GM12873 (cell line): ENCODE data around the gene THRB.

Experiments used
- CTCF ChIP-seq: IDR thresholded peaks from 2 replicates; pipeline ENCODE4 v1.5.1; 2012; ENCODE audit warnings: low read depth, mild to moderate bottlenecking, moderate library complexity, low read length, control low read depth; ENCODE audit not compliant: insufficient read depth; ENCODE audit errors: missing control alignments

Gene THRB

DNA sequence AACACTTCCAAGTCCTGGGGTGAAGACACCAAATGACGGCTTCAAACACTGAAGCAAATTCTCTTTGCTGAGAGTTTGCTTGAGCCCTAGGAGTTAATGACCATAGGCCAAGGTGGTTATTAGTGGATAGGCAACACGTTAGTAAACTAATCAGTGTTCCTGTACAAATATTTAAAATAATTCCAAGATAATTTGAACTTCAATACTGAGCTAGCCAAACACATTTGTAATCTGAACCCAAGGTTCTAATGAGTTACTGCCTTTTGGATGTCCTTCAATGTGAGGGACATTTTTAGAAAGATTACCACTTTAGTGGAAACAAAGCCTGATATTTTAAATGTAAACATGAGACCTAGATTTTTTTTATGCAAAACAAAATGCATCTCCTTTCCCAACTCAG lies 94.6 kb downstream of the THRB start:
- TF ChIP-seq CTCF: no peak

DNA sequence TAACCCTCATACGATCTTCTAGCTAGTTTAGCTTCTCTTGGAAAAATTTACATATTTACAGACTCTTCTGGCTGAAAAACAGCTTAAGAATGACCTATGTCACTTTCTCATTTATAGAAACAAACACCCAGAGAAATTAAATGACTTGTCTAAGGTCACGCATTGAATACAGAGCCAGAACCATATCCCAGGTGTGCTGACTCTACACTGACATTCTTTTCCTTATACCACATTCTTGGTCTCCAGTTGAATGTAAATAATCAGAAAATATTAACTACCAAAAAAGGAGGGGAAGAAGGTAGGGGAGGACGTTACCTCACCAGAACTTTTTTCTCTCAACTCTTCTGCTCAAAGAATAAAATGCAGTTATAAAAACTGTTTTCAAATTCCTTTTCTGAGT lies 95.0 kb downstream of the THRB start:
- no peak for TF ChIP-seq CTCF

DNA sequence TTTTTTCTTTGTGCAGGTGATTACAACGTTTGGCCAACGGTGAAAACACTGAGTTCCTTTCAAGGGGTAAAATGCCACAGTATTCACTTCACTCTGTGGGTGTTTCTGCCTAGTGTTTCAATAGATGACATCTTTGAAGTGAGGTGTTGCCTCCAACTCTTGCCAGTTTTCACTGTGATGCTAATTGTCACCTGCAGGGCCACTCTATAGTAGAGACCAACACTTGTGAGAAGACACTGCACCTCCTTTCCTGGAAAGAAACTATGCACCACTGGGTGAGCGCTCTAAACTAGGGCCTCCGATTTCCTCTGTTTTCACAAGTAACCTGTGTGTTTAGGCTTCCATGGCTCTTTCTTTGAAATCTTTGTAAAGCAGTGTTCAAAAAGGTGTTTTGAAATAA lies 98.3 kb downstream of the THRB start:
- no peak for TF ChIP-seq CTCF

DNA sequence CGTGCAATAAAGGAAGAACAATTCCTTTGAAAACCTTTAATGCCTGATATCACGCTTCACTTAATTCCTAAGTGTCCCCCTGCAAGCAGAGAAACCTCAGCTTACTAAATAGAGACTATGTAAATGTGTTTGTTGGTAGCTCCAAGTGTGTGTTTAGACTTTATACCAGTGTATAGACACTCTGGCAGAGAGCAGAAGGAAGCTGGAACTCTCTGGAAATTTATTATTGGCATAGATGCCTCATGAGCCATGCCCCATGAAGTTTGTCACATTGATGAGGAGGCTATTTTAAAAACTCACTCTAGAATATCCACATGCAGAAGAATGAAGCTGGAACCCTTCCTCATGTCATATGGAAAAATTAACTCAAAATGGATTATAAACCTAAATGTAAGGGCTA lies 99.9 kb downstream of the THRB start:
- no peak for TF ChIP-seq CTCF

- TF ChIP-seq CTCF: no peak
Observed at GRCh38 chr3:24393316-24393715, 101.3 kb downstream of the THRB start.

DNA sequence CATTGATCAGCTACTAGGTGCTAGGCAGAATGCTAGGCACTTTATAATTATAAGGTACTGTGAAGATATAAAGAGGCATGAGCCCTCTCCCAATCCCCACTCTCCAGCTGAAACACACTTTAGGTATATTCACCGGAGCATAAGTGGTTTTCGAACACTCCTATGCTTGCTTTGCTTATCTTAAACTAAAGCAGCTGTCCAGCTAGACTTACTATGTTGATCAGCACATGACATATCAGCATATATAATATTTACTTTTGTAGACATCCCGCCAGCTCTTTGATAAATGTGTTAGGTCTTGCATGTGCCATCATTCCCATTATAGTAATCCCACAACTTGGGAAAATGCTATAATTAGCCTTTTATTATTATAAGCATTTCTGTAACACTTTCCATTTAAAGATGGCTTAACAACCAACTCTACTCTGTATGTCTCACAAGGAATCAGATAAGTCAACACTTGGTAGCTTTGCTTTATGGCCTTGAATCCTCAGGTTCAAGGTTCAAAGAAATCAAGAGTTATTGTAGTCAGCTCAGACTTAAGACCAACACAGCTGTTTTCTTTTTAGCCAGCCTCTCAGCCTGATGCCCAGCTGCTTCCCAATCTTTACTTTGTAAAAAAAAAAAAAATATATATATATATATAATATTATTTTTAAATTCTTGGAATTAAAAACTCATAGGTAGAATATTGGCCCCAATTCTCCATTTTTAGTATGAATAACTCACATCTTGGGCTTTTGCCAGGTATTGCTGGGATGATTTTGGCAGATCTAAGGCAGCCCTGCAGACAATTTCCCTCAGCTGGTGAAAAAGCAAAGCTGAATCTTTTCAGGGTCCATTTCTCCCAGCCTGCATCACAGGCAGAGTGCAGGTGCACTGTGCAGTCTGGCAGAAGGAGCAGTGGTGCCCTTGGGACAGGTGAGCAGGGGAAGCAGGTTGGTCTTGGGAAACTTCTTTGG lies 104.2 kb downstream of the THRB start:
- no peak for TF ChIP-seq CTCF

- TF ChIP-seq CTCF: no peak
Observed at GRCh38 chr3:24389108-24390090, 105.3 kb downstream of the THRB start.
